OCI-LY7 (cell line): ENCODE data around the gene MED20.

ENCODE experiments used
- CTCF ChIP-seq: fragments of 200-600 bp; sonication (generic); conservative IDR thresholded peaks from 2 replicates; pipeline ENCODE4 v1.5.1; 2014; ENCODE audit warnings: mild to moderate bottlenecking, antibody characterized with exemption, low read length, moderate library complexity, mixed read lengths
- EZH2phosphoT487 ChIP-seq: fragments of 200-600 bp; sonication (generic); IDR thresholded peaks from 2 replicates; pipeline ENCODE4 v1.6.1; 2018; ENCODE audit warnings: low read depth, borderline replicate concordance, mild to moderate bottlenecking, mixed run types, antibody characterized with exemption, low read length, moderate library complexity, mixed read lengths

GRCh38 chr6:41932378-41932777, 11.4 kb upstream of the MED20 start:
- TF ChIP-seq CTCF, result no peak
- no peak for TF ChIP-seq EZH2phosphoT487
